ENCODE measurements around the gene RNF151.
"Not testable (repeated sequence)": the region's sequence is repeated elsewhere in the genome, so short reads cannot be mapped to it uniquely, and the experiment has no call there.

Gene RNF151

DNA sequence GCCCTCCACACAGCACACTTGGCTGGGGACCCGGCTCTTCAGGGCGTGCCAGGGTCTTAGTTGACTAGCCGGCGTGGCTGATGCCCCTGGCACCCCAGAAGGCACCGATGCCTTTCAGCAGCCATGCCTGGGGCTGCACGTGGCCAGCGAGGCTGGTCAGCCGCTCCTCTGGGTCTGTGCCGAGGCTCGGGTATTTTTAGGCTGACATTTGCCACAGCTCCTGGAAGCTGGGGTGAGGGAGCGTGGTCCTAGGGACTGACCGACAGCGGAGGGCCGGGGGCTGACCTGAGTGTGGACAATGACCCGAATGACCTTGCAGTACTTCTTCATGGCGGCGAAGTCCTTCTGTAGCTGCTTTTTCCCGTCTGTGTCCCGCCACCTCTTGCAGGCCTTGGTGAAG is 16.1 kb upstream of the RNF151 start:
- TF ChIP-seq, protein P1, sequence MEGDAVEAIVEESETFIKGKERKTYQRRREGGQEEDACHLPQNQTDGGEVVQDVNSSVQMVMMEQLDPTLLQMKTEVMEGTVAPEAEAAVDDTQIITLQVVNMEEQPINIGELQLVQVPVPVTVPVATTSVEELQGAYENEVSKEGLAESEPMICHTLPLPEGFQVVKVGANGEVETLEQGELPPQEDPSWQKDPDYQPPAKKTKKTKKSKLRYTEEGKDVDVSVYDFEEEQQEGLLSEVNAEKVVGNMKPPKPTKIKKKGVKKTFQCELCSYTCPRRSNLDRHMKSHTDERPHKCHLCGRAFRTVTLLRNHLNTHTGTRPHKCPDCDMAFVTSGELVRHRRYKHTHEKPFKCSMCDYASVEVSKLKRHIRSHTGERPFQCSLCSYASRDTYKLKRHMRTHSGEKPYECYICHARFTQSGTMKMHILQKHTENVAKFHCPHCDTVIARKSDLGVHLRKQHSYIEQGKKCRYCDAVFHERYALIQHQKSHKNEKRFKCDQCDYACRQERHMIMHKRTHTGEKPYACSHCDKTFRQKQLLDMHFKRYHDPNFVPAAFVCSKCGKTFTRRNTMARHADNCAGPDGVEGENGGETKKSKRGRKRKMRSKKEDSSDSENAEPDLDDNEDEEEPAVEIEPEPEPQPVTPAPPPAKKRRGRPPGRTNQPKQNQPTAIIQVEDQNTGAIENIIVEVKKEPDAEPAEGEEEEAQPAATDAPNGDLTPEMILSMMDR (IDR thresholded peaks at IDR 0.05): no peak
- Histone ChIP-seq H3K27ac (no peak overlapping the region), H3K4me1 (no peaks in the 10 kb centered on the region), H2AFZ (no peak overlapping the region), H3K9me3 (ENCODE audit: control insufficient read depth, low read length) (no peaks in the 10 kb centered on the region), H3K27me3 (ENCODE audit: control insufficient read depth, insufficient read depth, low read length) (no peaks in the 10 kb centered on the region), H3K9ac (no peak overlapping the region), H3K4me2 (ENCODE audit: low read length) (no peak overlapping the region), H3K79me2 (no peaks in the 10 kb centered on the region), H3K4me3 (ENCODE audit: low read depth, low read length) (no peak overlapping the region), H3K36me3 (ENCODE audit: control insufficient read depth, insufficient read depth, low read length) (no peaks in the 10 kb centered on the region)

GRCh38 chr16:1953734-1954133 is 12.9 kb upstream of the RNF151 start:
- TF ChIP-seq, protein P1 (IDR thresholded peaks at IDR 0.05): no peak
- Histone ChIP-seq H3K36me3 (ENCODE audit: control insufficient read depth, insufficient read depth, low read length) (no peaks in the 10 kb centered on the region), H3K27me3 (ENCODE audit: control insufficient read depth, insufficient read depth, low read length) (no peaks in the 10 kb centered on the region), H3K4me2 (ENCODE audit: low read length) (no peak overlapping the region), H3K4me3 (ENCODE audit: low read depth, low read length) (no peak overlapping the region), H3K79me2 (no peaks in the 10 kb centered on the region), H2AFZ (no peak overlapping the region), H3K4me1 (no peaks in the 10 kb centered on the region), H3K27ac (no peak overlapping the region), H3K9me3 (ENCODE audit: control insufficient read depth, low read length) (no peaks in the 10 kb centered on the region), H3K9ac (no peak overlapping the region)

- H3K79me2 ChIP-seq; H3K4me1 ChIP-seq; H2AFZ ChIP-seq; H3K9ac ChIP-seq; H3K36me3 ChIP-seq (ENCODE audit: control insufficient read depth, insufficient read depth, low read length); H3K27me3 ChIP-seq (ENCODE audit: control insufficient read depth, insufficient read depth, low read length); H3K9me3 ChIP-seq (ENCODE audit: control insufficient read depth, low read length); H3K27ac ChIP-seq; H3K4me2 ChIP-seq (ENCODE audit: low read length); H3K4me3 ChIP-seq (ENCODE audit: low read depth, low read length): not testable (repeated sequence)
These were observed 9.1 kb upstream of the RNF151 start for GRCh38 chr16:1957434-1958142.

DNA sequence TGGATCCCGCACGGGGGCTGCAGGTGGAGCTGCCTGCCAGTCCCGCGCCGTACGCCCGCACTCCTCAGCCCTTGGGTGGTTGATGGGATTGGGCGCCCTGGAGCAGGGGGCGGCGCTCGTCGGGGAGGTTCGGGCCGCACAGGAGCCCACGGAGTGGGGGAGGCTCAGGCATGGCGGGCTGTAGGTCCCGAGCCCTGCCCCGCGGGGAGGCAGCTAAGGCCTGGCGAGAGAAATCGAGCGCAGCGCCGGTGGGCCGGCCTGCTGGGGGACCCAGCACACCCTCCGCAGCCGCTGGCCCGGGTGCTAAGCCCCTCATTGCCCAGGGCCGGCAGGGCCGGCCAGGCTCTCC is 8.5 kb upstream of the RNF151 start:
- not testable (repeated sequence) for H3K79me2 ChIP-seq; H3K36me3 ChIP-seq (ENCODE audit: control insufficient read depth, insufficient read depth, low read length); H3K27ac ChIP-seq; H3K4me1 ChIP-seq; H3K4me3 ChIP-seq (ENCODE audit: low read depth, low read length); H2AFZ ChIP-seq; H3K9me3 ChIP-seq (ENCODE audit: control insufficient read depth, low read length); H3K9ac ChIP-seq; H3K27me3 ChIP-seq (ENCODE audit: control insufficient read depth, insufficient read depth, low read length); H3K4me2 ChIP-seq (ENCODE audit: low read length)

GRCh38 chr16:1958715-1959268 is 7.9 kb upstream of the RNF151 start:
- no peak overlapping the region for H3K9ac ChIP-seq
- H3K4me3 ChIP-seq (ENCODE audit: low read depth, low read length): peak overlapping the region; percentile 91
- no peaks in the 10 kb centered on the region for H3K27me3 ChIP-seq (ENCODE audit: control insufficient read depth, insufficient read depth, low read length)
- peak overlapping the region; percentile 74 for H3K4me2 ChIP-seq (ENCODE audit: low read length)
- TF ChIP-seq, protein P1 (IDR thresholded peaks at IDR 0.05): no peak
- no peaks in the 10 kb centered on the region for H3K36me3 ChIP-seq (ENCODE audit: control insufficient read depth, insufficient read depth, low read length)
- H2AFZ ChIP-seq: peak overlapping the region; percentile 92
- H3K4me1 ChIP-seq: peaks cover 10% of the 10 kb centered on the region
- H3K9me3 ChIP-seq (ENCODE audit: control insufficient read depth, low read length): no peaks in the 10 kb centered on the region
- no peaks in the 10 kb centered on the region for H3K79me2 ChIP-seq
- peak overlapping the region; percentile 75 for H3K27ac ChIP-seq
